Trophoblast cell (in vitro differentiated cells and primary cell): Measurements from ENCODE around the gene DDX17.
A peak's percentile ranks its signal among the peaks of the same experiment; 100 is the strongest.

Experiments
- DNase-seq, 2 donors: peaks; one replicate each; pipeline ENCODE4 v3.0.0-alpha.2; 2016
- H2AFZ ChIP-seq: 2 replicates; pipeline ENCODE4 v1.6.1; 2013; ENCODE audit warnings: low read length, moderate library complexity, mild to moderate bottlenecking; ENCODE audit not compliant: insufficient read depth, poor library complexity
- H2AK5ac ChIP-seq: 2 replicates; pipeline ENCODE4 v1.6.1; 2013; ENCODE audit warnings: mild to moderate bottlenecking, low read length
- H2BK120ac ChIP-seq: 2 replicates; pipeline ENCODE4 v1.6.1; 2013; ENCODE audit warnings: low read length, mild to moderate bottlenecking, moderate library complexity; ENCODE audit not compliant: insufficient read depth, poor library complexity
- H2BK12ac ChIP-seq: 2 replicates; pipeline ENCODE4 v1.6.1; 2013; ENCODE audit warnings: mild to moderate bottlenecking, low read length, moderate library complexity
- H2BK5ac ChIP-seq: 2 replicates; pipeline ENCODE4 v1.6.1; 2013; ENCODE audit warnings: low read length, low read depth, moderate library complexity, mild to moderate bottlenecking; ENCODE audit not compliant: poor library complexity
- H3K14ac ChIP-seq: 2 replicates; pipeline ENCODE4 v1.6.1; 2013; ENCODE audit warnings: mild to moderate bottlenecking, low read length
- H3K18ac ChIP-seq: 2 replicates; pipeline ENCODE4 v1.6.1; 2013; ENCODE audit warnings: mild to moderate bottlenecking, low read length
- H3K23ac ChIP-seq: 2 replicates; pipeline ENCODE4 v1.6.1; 2013; ENCODE audit warnings: low read length
- H3K27ac ChIP-seq: 2 replicates; pipeline ENCODE4 v1.5.1; 2013; ENCODE audit warnings: low read depth, mild to moderate bottlenecking, inconsistent platforms, low read length, moderate library complexity
- H3K27me3 ChIP-seq: 2 replicates; pipeline ENCODE4 v1.6.1; 2013; ENCODE audit warnings: inconsistent platforms, mild to moderate bottlenecking, low read length, moderate library complexity; ENCODE audit not compliant: insufficient read depth
- H3K36me3 ChIP-seq, 2 experiments: 1 replicate in 1 of 2; 2 replicates in 1 of 2; pipeline ENCODE4 v1.6.1; 2013; ENCODE audit warnings: low read length in 2 of 2, mild to moderate bottlenecking in 2 of 2, moderate library complexity in 1 of 2; ENCODE audit not compliant: insufficient read depth in 2 of 2, control insufficient read depth in 1 of 2
- H3K4ac ChIP-seq: 2 replicates; pipeline ENCODE4 v1.6.1; 2013; ENCODE audit warnings: low read depth, mild to moderate bottlenecking, low read length, moderate library complexity
- H3K4me1 ChIP-seq, 2 experiments: 1 replicate in 1 of 2; 2 replicates in 1 of 2; pipeline ENCODE4 v1.6.1; 2013; ENCODE audit warnings: low read length in 2 of 2, mild to moderate bottlenecking in 2 of 2, moderate library complexity in 1 of 2; ENCODE audit not compliant: insufficient read depth in 2 of 2, control insufficient read depth in 1 of 2
- H3K4me2 ChIP-seq: 2 replicates; pipeline ENCODE4 v1.6.1; 2013; ENCODE audit warnings: inconsistent platforms, mild to moderate bottlenecking, low read length, moderate library complexity
- H3K4me3 ChIP-seq: 2 replicates; pipeline ENCODE4 v1.5.1; 2013; ENCODE audit warnings: mild to moderate bottlenecking, low read depth, low read length, inconsistent platforms
- H3K79me1 ChIP-seq: one replicate; pipeline ENCODE4 v1.6.1; 2013; ENCODE audit warnings: low read length
- H3K79me2 ChIP-seq: 2 replicates; pipeline ENCODE4 v1.6.1; 2013; ENCODE audit warnings: low read length, mild to moderate bottlenecking; ENCODE audit not compliant: control insufficient read depth, insufficient read depth, poor library complexity
- H3K9ac ChIP-seq: 2 replicates; pipeline ENCODE4 v1.6.1; 2013; ENCODE audit warnings: mild to moderate bottlenecking, low read length
- H3K9me3 ChIP-seq: 2 replicates; pipeline ENCODE4 v1.6.1; 2013; ENCODE audit warnings: low read depth, mild to moderate bottlenecking, control low read depth, inconsistent platforms, low read length; ENCODE audit not compliant: insufficient read depth
- H4K12ac ChIP-seq: 2 replicates; pipeline ENCODE4 v1.6.1; 2013; ENCODE audit warnings: low read depth, mild to moderate bottlenecking, low read length, moderate library complexity
- H4K8ac ChIP-seq: 2 replicates; pipeline ENCODE4 v1.6.1; 2013; ENCODE audit warnings: low read depth, mild to moderate bottlenecking, low read length, moderate library complexity
- H4K91ac ChIP-seq: one replicate; pipeline ENCODE4 v1.6.1; 2013; ENCODE audit warnings: low read depth, mild to moderate bottlenecking, low read length, moderate library complexity
- WGBS: extraction: QIAGEN DNeasy Blood & Tissue Kit; methylation state at CpG from one replicate; pipeline ENCODE4 v1.1.7; 2013; ENCODE audit warnings: missing lambda C conversion rate; ENCODE audit not compliant: insufficient read length, insufficient coverage; ENCODE audit errors: extremely low coverage; 5-methylcytosine and 5-hydroxymethylcytosine counted together

Gene DDX17

GRCh38 chr22:38464992-38465672 lies 41.0 kb downstream of the DDX17 start:
- no peak overlapping the region for H3K4ac ChIP-seq
- no peak overlapping the region for H2AFZ ChIP-seq
- no peak overlapping the region for H3K4me2 ChIP-seq
- no peak overlapping the region for H4K12ac ChIP-seq
- no peak overlapping the region for H3K14ac ChIP-seq
- H4K8ac ChIP-seq = no peak overlapping the region
- H3K18ac ChIP-seq = no peak overlapping the region
- H2BK12ac ChIP-seq = no peak overlapping the region
- no peak overlapping the region for H3K23ac ChIP-seq
- H3K27me3 ChIP-seq = no peaks in the 10 kb centered on the region
- H3K4me3 ChIP-seq = no peak overlapping the region
- H2AK5ac ChIP-seq = no peak overlapping the region
- H3K36me3 ChIP-seq = no peaks in the 10 kb centered on the region
- peaks cover 2% of the 10 kb centered on the region for H3K9me3 ChIP-seq
- no peak overlapping the region for H4K91ac ChIP-seq
- no peak overlapping the region for H2BK120ac ChIP-seq
- no peak overlapping the region for H3K9ac ChIP-seq
- peaks cover 7 to 19% of the 10 kb centered on the region in 2 experiments for H3K4me1 ChIP-seq
- no peak for DNase-seq
- no peak overlapping the region for H3K27ac ChIP-seq
- WGBS = no CpG with 5 or more reads among the region's 10 CpGs
- H3K79me1 ChIP-seq = peaks cover 6% of the 10 kb centered on the region
- H3K79me2 ChIP-seq = peaks cover 6% of the 10 kb centered on the region
- H2BK5ac ChIP-seq = no peak overlapping the region

- Histone ChIP-seq H3K4me1 (peaks cover 4 to 14% of the 10 kb centered on the region in 2 experiments), H3K18ac (no peak overlapping the region), H4K91ac (no peak overlapping the region)
These were observed 42.9 kb downstream of the DDX17 start for GRCh38 chr22:38462960-38463784.

GRCh38 chr22:38461414-38462081 lies 44.6 kb downstream of the DDX17 start:
- Histone ChIP-seq H3K4me3 (no peak overlapping the region), H3K27ac (no peak overlapping the region), H3K4me2 (peak overlapping the region; percentile 22), H3K27me3 (no peaks in the 10 kb centered on the region), H3K36me3 (no peaks in the 10 kb centered on the region), H4K8ac (no peak overlapping the region), H4K91ac (no peak overlapping the region), H2BK120ac (no peak overlapping the region), H3K79me1 (no peaks in the 10 kb centered on the region), H3K23ac (no peak overlapping the region), H2BK12ac (no peak overlapping the region), H3K79me2 (no peaks in the 10 kb centered on the region), H2AK5ac (no peak overlapping the region), H3K9ac (no peak overlapping the region), H2AFZ (no peak overlapping the region), H3K4me1 (peaks cover 0 to 9% of the 10 kb centered on the region in 2 experiments), H3K4ac (no peak overlapping the region), H3K18ac (no peak overlapping the region), H3K9me3 (peaks cover 2% of the 10 kb centered on the region), H4K12ac (no peak overlapping the region), H2BK5ac (no peak overlapping the region), H3K14ac (no peak overlapping the region)
- WGBS = no CpG with 5 or more reads among the region's 51 CpGs
- DNase-seq = peak; percentile 68 to 86

More at GRCh38 chr22:38462960-38463784, 42.9 kb downstream of the DDX17 start:
- Histone ChIP-seq H3K9me3 (peaks cover 2% of the 10 kb centered on the region), H3K4me2 (peak overlapping the region; percentile 38), H3K27ac (no peak overlapping the region), H3K4me3 (no peak overlapping the region), H2BK5ac (no peak overlapping the region), H3K23ac (no peak overlapping the region), H4K8ac (peak overlapping the region; percentile 14), H2BK12ac (no peak overlapping the region), H3K27me3 (no peaks in the 10 kb centered on the region), H3K4ac (no peak overlapping the region), H3K14ac (no peak overlapping the region), H3K9ac (no peak overlapping the region), H2BK120ac (no peak overlapping the region), H2AK5ac (no peak overlapping the region), H2AFZ (peak overlapping the region; percentile 40), H4K12ac (no peak overlapping the region), H3K36me3 (no peaks in the 10 kb centered on the region), H3K79me1 (peaks cover 5% of the 10 kb centered on the region), H3K79me2 (peaks cover 6% of the 10 kb centered on the region)
- no CpG with 5 or more reads among the region's 28 CpGs for WGBS
- peak; percentile 40 to 73 for DNase-seq

- peak overlapping the region; percentile 22 for H3K4me2 ChIP-seq
- no peak overlapping the region for H3K14ac ChIP-seq
- no peak overlapping the region for H2AFZ ChIP-seq
- no peak overlapping the region for H2BK12ac ChIP-seq
- peaks cover 0 to 9% of the 10 kb centered on the region in 2 experiments for H3K4me1 ChIP-seq
- H4K91ac ChIP-seq = no peak overlapping the region
- no peak overlapping the region for H2AK5ac ChIP-seq
- no peak overlapping the region for H3K23ac ChIP-seq
- no peak overlapping the region for H4K12ac ChIP-seq
- H3K79me1 ChIP-seq = no peaks in the 10 kb centered on the region
- no peaks in the 10 kb centered on the region for H3K79me2 ChIP-seq
- H3K9me3 ChIP-seq = peaks cover 2% of the 10 kb centered on the region
- no peak overlapping the region for H3K27ac ChIP-seq
- no CpG with 5 or more reads among the region's 9 CpGs for WGBS
- no peak overlapping the region for H2BK120ac ChIP-seq
- DNase-seq = no peak
- no peak overlapping the region for H4K8ac ChIP-seq
- H2BK5ac ChIP-seq = no peak overlapping the region
- no peak overlapping the region for H3K4me3 ChIP-seq
- H3K18ac ChIP-seq = no peak overlapping the region
- H3K9ac ChIP-seq = no peak overlapping the region
- no peaks in the 10 kb centered on the region for H3K36me3 ChIP-seq
- no peaks in the 10 kb centered on the region for H3K27me3 ChIP-seq
- H3K4ac ChIP-seq = no peak overlapping the region
These were observed 45.1 kb downstream of the DDX17 start for GRCh38 chr22:38461057-38461413.
